Psoas muscle (tissue), 8 donors: ENCODE measurements around the gene ITLN1. TPM values are rescaled to one million over a fixed set of nuclear protein-coding genes. Genes with fewer than 3 reads are reported as not detected.
"Not testable (repeated sequence)": the region's sequence is repeated elsewhere in the genome, so short reads cannot be mapped to it uniquely, and the experiment has no call there.

Experiments used
- ATAC-seq, 4 donors: fragments of 200-7000 bp; cut with Tn5 transposase; one replicate each; pipeline ENCODE4 v1.9.1; 2020; ENCODE audit warnings: moderate library complexity in 3 of 4, mild to moderate bottlenecking in 2 of 4
- DNase-seq, 2 donors: peaks; one replicate each; pipeline ENCODE4 v3.0.0-alpha.2; 2020
- H3K27ac ChIP-seq: fragments of 200-600 bp; one replicate; pipeline ENCODE4 v1.8.0; 2022
- H3K27me3 ChIP-seq, 3 donors: fragments of 200-600 bp in 1 of 3; one replicate each; pipeline versions ENCODE4 v1.6.1 to v1.8.0; 2013 to 2022; ENCODE audit warnings: low read length in 2 of 3, mild to moderate bottlenecking in 2 of 3, moderate library complexity in 1 of 3; ENCODE audit not compliant: insufficient read depth in 3 of 3
- H3K36me3 ChIP-seq, 2 donors: fragments of 200-600 bp in 1 of 2; one replicate each; pipeline versions ENCODE4 v1.6.1 to v1.8.0; 2013 to 2022; ENCODE audit warnings: low read depth in 1 of 2, mild to moderate bottlenecking in 1 of 2, moderate library complexity in 1 of 2; ENCODE audit not compliant: insufficient read depth in 1 of 2
- H3K4me1 ChIP-seq: fragments of 200-600 bp; one replicate; pipeline ENCODE4 v1.8.0; 2022
- H3K4me3 ChIP-seq: fragments of 200-600 bp; one replicate; pipeline ENCODE4 v1.8.0; 2022; ENCODE audit warnings: mild to moderate bottlenecking
- H3K9me3 ChIP-seq: fragments of 200-600 bp; one replicate; pipeline ENCODE4 v1.8.0; 2022
- WGBS, 3 donors: extraction: QIAGEN DNeasy Blood & Tissue Kit; methylation state at CpG; one replicate each; pipeline versions ENCODE4 v1.1.6 to v1.1.7; 2013; 5-methylcytosine and 5-hydroxymethylcytosine counted together
- intact Hi-C, 2 donors: fragments of 100-400 bp; cut with DNase I; formaldehyde crosslinking; loops; one replicate each; pipeline versions ENCODE4 v1.11.0 to v1.14.2; 2022
- long read RNA-seq, 2 donors: library from polyadenylated mRNA; unstranded; transcript quantifications; one replicate each; pipeline ENCODE4 v2.0.0, GENCODE V29; 2021
- polyA plus RNA-seq, 3 donors: library from polyadenylated mRNA; stranded (reverse); fragments of 200-250 nt; gene quantifications; one replicate each; pipeline ENCODE4 v1.2.3, GENCODE V29; 2013
- total RNA-seq, 4 donors: library from RNA; stranded (reverse); fragmentation: NEBNext Ultra II Directional in 2 of 4; extraction: Animal tissue kit (Norgen Biotek cat#: 25700) in 2 of 4; gene quantifications; one replicate each; pipeline versions ENCODE4 v1.2.1 to v1.2.4, GENCODE V29; 2021 to 2023
- TF ChIP-seq, protein P1 (sequence below): fragments of 200-600 bp; IDR thresholded peaks from one replicate; pipeline ENCODE4 v1.8.0; 2022; ENCODE audit warnings: antibody characterized with exemption
- donor health status: healthy with polysubstance abuse.
- donor health status: DM: no; HTN: no; CAD: no; lungs with moderate emphysema.
- donor health status: Bipolar disorder and iron deficiency.
- donor health status: healthy.
- donor health status: DM: yes; HTN: yes; CAD: no.
- donor health status: DM: no; HTN: no; CAD: no.
- donor health status: DM: no; HTN: no; CAD: no.
- donor health status: DM: yes; HTN: yes; CAD: no.

ITLN1 gene
- 1 to 10 TPM in 1 of 4 donors, under 1 TPM in 2, not detected in 1; 0.47 to 2.6 (median 0.63) TPM for total RNA-seq
- polyA plus RNA-seq, result 1 to 10 TPM in 1 of 3 donors, under 1 TPM in 2; 0.09 to 1.8 (median 0.84) TPM
- long read RNA-seq, donor 1, result 0 reads
- long read RNA-seq, donor 2, result 0 reads

DNA sequence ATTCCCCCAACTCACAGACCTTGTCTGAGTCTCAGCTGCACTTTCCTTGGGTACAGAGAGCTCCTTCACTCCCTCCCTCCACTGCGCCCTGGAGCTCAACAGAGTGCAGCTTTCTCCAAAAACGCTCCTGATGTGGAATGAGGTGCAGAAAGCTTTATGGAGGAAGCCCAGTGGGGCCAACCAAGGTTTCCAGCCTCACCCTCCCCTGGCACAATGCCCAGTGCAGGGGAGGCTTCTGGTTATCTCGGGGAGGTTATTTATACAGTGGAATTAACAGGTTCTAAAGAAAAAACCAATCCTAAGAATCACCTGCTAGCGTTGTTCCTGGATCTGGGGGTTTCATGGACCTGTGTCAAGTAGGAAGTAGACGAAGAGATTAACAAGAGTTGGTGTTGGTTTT lies at the start of gene ITLN1:
TSS of gene ITLN1 (minus strand) at position 139 of the 400 bp plus-strand sequence. CDS start 303 bp downstream, outside the sequence.
- H3K9me3 ChIP-seq, result no peaks in the 10 kb centered on the region
- TF ChIP-seq, protein P1, sequence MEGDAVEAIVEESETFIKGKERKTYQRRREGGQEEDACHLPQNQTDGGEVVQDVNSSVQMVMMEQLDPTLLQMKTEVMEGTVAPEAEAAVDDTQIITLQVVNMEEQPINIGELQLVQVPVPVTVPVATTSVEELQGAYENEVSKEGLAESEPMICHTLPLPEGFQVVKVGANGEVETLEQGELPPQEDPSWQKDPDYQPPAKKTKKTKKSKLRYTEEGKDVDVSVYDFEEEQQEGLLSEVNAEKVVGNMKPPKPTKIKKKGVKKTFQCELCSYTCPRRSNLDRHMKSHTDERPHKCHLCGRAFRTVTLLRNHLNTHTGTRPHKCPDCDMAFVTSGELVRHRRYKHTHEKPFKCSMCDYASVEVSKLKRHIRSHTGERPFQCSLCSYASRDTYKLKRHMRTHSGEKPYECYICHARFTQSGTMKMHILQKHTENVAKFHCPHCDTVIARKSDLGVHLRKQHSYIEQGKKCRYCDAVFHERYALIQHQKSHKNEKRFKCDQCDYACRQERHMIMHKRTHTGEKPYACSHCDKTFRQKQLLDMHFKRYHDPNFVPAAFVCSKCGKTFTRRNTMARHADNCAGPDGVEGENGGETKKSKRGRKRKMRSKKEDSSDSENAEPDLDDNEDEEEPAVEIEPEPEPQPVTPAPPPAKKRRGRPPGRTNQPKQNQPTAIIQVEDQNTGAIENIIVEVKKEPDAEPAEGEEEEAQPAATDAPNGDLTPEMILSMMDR, result no peak
- peaks cover 0 to 2% (median 2%) of the 10 kb centered on the region in 3 donors for H3K27me3 ChIP-seq
- intact Hi-C loops, result no loop called here
- DNase-seq (no peak), ATAC-seq (no peak)
- no peaks in the 10 kb centered on the region for H3K4me1 ChIP-seq
- no peaks in the 10 kb centered on the region for H3K36me3 ChIP-seq
- WGBS, 3 donors, result 52 to 65% (median 55%) methylated on average over 5 of the region's 5 CpGs
- H3K27ac ChIP-seq, result no peak within 1 kb of the TSS
- no peak within 1 kb of the TSS for H3K4me3 ChIP-seq

DNA sequence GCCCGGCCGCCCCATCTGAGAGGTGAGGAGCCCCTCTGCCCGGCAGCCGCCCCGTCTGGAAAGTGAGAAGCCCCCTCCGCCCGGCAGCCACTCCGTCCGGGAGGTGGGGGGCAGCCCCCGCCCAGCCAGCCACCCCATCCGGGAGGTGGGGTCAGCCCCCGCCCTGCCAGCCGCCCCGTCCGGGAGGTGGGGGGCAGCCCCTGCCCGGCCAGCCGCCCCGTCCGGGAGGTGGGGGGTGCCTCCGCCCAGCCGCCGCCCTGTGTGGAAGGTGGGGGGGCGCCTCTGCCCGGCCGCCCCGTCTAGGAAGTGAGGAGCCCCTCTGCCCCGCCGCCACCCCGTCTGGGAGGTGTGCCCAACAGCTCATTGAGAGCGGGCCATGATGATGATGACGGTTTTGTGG lies 48.3 kb upstream of the ITLN1 start:
- WGBS, 3 donors, result 95 to 97% (median 97%) methylated on average over 19 to 31 of the region's 31 CpGs
- not testable (repeated sequence) for DNase-seq, H3K4me3 ChIP-seq

GRCh38 chr1:160925652-160926244 lies 40.8 kb upstream of the ITLN1 start:
- WGBS, 3 donors, result 58 to 69% (median 61%) methylated on average over 5 of the region's 5 CpGs
- TF ChIP-seq, protein P1, result no peak
- H3K4me3 ChIP-seq, result no peak overlapping the region

More for the DNA sequence above, 48.3 kb upstream of the ITLN1 start:
- H3K9me3 ChIP-seq, H3K4me1 ChIP-seq, H3K27ac ChIP-seq, ATAC-seq, intact Hi-C loops, H3K27me3 ChIP-seq, H3K36me3 ChIP-seq: not testable (repeated sequence)

DNA sequence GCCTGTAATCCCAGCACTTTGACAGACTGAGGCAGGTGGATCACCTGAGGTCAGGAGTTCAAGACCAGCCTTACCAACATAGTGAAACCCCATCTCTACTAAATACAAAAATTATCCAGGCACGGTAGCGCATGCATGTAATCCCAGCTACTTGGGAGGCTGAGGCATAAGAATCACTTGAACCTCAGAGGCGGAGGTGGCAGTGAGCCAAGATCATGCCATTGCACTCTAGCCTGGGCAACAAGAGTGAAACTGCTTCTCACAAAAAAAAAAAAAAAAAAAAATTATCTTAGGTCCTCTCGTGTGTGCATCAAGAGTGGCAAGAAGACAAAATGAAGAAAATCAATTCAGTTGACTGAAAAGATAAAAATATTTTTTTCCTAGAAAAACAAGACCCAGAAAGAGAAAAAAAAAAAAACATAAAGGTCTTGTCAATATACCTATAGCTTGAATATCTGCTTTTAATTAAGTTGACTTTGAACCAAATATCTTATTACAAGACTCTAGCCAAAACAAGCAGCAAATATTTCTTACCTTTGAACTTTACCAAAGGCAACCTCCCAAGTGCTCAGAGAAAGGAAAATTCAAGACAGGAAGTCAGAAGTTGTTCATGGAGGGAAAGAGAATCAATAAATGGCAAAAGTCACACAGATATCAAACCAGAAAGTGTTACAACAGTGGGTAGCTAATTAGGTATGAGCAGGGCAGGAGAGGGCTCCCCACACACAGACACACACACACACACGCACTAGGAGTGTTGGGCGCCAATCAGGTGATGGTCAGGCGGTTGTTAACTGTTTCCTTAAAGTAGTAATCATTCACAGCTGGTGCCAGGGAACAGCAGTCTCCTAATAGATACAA lies 40.0 kb upstream of the ITLN1 start:
- no peaks in the 10 kb centered on the region for H3K4me1 ChIP-seq
- TF ChIP-seq, protein P1, result no peak
- no peaks in the 10 kb centered on the region for H3K36me3 ChIP-seq
- no peaks in the 10 kb centered on the region for H3K27me3 ChIP-seq
- no peaks in the 10 kb centered on the region for H3K9me3 ChIP-seq
- H3K4me3 ChIP-seq, result no peak overlapping the region
- WGBS, 3 donors, result 72 to 77% (median 74%) methylated on average over 7 of the region's 7 CpGs
- intact Hi-C loops, result no loop called here
- ATAC-seq (no peak), DNase-seq (no peak)
- H3K27ac ChIP-seq, result no peak overlapping the region

More at GRCh38 chr1:160925652-160926244, 40.8 kb upstream of the ITLN1 start:
- DNase-seq (no peak), ATAC-seq (no peak)
- Histone ChIP-seq H3K36me3 (no peaks in the 10 kb centered on the region), H3K4me1 (no peaks in the 10 kb centered on the region), H3K27me3 (no peaks in the 10 kb centered on the region), H3K27ac (no peak overlapping the region), H3K9me3 (no peaks in the 10 kb centered on the region)
- intact Hi-C loops, result no loop called here

- Histone ChIP-seq H3K36me3 (no peaks in the 10 kb centered on the region), H3K4me1 (no peaks in the 10 kb centered on the region), H3K9me3 (no peaks in the 10 kb centered on the region), H3K27me3 (no peaks in the 10 kb centered on the region), H3K4me3 (no peak overlapping the region), H3K27ac (no peak overlapping the region)
- TF ChIP-seq, protein P1, result no peak
- DNase-seq, result no peak
- 91 to 96% (median 93%) methylated on average over 2 of the region's 2 CpGs for WGBS, 3 donors
- no peak for ATAC-seq
- intact Hi-C loops, result no loop called here
Measured at GRCh38 chr1:160916666-160917065, 31.7 kb upstream of the ITLN1 start.

- H3K4me1 ChIP-seq, H3K27me3 ChIP-seq, H3K27ac ChIP-seq, H3K36me3 ChIP-seq, ATAC-seq, intact Hi-C loops, H3K4me3 ChIP-seq, H3K9me3 ChIP-seq, DNase-seq: not testable (repeated sequence)
- 52 to 59% (median 57%) methylated on average over 6 of the region's 6 CpGs for WGBS, 3 donors
Measured at GRCh38 chr1:160913229-160913628, 28.2 kb upstream of the ITLN1 start.
